KOPT-K1 (cell line): ENCODE data around the gene RASSF8.

Experiments
- H3K27ac ChIP-seq: fragments of 200-600 bp; sonication (generic); 2 replicates; pipeline ENCODE4 v1.5.1; 2016; ENCODE audit warnings: antibody characterized with exemption, mild to moderate bottlenecking, low read depth, low read length; ENCODE audit not compliant: poor library complexity, severe bottlenecking
- H3K36me3 ChIP-seq: fragments of 200-600 bp; sonication (generic); 2 replicates; pipeline ENCODE4 v1.5.1; 2017; ENCODE audit warnings: antibody characterized with exemption, mild to moderate bottlenecking, low read length, moderate library complexity; ENCODE audit not compliant: insufficient read depth
- H3K9me3 ChIP-seq: fragments of 200-600 bp; sonication (generic); 2 replicates; pipeline ENCODE4 v1.5.1; 2017; ENCODE audit warnings: antibody characterized with exemption, low read length, mild to moderate bottlenecking; ENCODE audit not compliant: insufficient read depth, poor library complexity, severe bottlenecking

The RASSF8 gene

GRCh38 chr12:25958428-25959070, at the start of gene RASSF8:
TSS of gene RASSF8 (plus strand) at chr12:25958682. CDS start at chr12:26055344, 96,662 bp downstream.
- H3K27ac ChIP-seq = peak within 1 kb of the TSS; percentile 46
- no peaks in the 10 kb centered on the region for H3K9me3 ChIP-seq

DNA sequence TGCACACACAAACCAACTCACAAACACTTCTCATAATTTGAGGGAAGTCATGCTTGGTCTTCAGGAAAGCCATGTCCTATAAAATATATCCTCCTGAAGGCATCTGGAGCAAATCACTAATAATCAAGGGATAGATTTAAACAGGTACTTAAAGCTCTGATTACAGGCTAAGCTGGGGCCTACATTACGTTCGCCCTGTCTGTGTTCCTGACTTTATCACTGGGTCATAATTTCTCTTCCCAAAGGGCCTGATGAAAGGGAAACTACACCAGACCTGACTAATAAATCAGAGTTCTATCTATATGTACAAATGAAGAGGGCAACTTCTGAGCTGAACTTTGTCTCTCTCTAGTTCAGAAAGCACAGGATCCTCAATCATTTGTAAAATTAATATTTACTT, 43.9 kb upstream of the RASSF8 start:
- no peaks in the 10 kb centered on the region for H3K36me3 ChIP-seq
- no peak overlapping the region for H3K27ac ChIP-seq
- H3K9me3 ChIP-seq = no peaks in the 10 kb centered on the region

More at GRCh38 chr12:25958428-25959070, at the start of gene RASSF8:
- no peaks in the 10 kb centered on the region for H3K36me3 ChIP-seq

DNA sequence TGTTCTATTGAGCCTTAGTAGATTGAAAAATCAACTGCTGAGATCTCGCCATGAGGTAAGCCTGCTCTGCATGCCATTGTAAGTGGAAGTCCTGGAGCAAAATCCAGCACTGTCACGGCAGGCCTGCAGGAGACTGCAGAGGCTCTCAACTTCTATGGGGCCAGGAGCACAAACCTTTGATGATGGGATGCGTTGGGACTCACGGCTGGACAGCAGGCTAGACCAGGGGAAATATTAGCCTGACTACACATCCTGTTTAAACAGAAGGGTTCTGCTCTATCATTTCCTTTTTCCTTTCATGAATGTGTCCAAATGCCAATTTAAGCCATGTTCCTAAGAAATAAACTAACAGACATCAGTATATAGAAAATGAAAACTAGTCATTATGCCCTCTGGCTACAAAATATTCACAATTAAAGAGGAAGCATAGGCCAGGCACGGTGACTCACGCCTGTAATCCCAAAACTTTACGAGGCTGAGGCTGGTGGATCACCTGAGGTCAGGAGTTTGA, 33.9 kb upstream of the RASSF8 start:
- Histone ChIP-seq H3K27ac (no peak overlapping the region), H3K36me3 (no peaks in the 10 kb centered on the region), H3K9me3 (no peaks in the 10 kb centered on the region)

DNA sequence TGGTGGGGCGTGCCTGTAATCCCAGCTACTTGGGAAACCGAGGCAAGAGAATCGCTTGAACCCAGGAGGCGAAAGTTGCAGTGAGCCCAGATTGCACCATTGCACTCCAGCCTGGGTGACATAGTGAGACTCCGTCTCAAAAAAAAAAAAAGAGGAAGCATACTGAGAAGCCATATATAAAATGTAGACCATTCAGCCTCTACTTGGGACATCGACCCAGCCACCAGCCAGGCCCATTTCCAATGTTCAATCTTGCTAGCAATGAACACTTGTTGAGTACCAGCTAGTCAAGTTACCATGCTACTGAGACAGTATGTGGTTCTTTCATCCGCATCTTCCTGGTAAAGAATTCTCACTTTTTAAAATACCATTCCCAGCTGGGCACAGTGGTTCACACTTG, 33.4 kb upstream of the RASSF8 start:
- H3K27ac ChIP-seq = no peak overlapping the region
- no peaks in the 10 kb centered on the region for H3K36me3 ChIP-seq

DNA sequence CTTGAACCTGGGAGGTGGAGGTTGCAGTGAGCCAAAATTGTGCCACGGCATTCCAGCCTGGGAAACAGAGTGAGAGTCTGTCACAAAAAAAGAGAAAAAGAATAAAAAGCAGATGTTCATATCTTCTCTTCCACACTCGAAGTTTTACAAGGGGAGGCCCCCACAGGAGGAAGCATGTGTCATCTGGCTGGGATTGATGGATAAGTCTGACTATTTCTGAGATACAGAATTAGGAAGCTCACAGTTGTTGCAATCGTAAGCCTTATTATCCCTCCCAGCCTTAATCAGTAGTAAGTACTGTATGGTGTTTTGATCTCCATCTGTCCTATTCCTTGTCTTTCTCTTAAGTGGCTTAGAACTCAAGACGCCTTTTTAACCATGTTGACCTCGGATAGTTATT, 31.9 kb upstream of the RASSF8 start:
- Histone ChIP-seq H3K36me3 (no peaks in the 10 kb centered on the region), H3K9me3 (no peaks in the 10 kb centered on the region), H3K27ac (no peak overlapping the region)

More for the DNA sequence above, 33.4 kb upstream of the RASSF8 start:
- H3K9me3 ChIP-seq = no peaks in the 10 kb centered on the region

DNA sequence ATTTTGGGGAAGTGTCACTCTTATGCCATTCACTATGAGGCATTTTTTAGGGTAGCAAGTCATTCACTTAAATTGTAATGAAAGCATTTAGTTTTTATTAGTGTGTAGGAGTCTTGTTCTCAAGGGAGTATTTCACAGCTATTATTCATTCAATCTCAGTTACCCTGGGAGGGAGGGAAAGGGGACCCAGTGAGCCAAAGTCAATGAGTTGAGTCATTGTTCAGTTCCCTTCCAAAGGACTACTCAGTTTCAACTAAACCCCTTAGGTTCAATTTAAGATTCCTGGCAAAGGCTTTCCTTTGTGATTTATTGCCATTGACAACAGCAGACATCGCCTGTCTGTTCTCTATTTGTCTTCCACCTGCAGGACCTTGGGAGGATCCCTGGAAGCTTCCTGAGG, 29.3 kb upstream of the RASSF8 start:
- H3K36me3 ChIP-seq = no peaks in the 10 kb centered on the region
- H3K9me3 ChIP-seq = no peaks in the 10 kb centered on the region
- no peak overlapping the region for H3K27ac ChIP-seq

GRCh38 chr12:25932971-25933370, 25.5 kb upstream of the RASSF8 start:
- Histone ChIP-seq H3K9me3 (no peaks in the 10 kb centered on the region), H3K27ac (no peak overlapping the region), H3K36me3 (no peaks in the 10 kb centered on the region)

- H3K9me3 ChIP-seq = no peaks in the 10 kb centered on the region
These were observed 24.0 kb upstream of the RASSF8 start for GRCh38 chr12:25934456-25934855.

DNA sequence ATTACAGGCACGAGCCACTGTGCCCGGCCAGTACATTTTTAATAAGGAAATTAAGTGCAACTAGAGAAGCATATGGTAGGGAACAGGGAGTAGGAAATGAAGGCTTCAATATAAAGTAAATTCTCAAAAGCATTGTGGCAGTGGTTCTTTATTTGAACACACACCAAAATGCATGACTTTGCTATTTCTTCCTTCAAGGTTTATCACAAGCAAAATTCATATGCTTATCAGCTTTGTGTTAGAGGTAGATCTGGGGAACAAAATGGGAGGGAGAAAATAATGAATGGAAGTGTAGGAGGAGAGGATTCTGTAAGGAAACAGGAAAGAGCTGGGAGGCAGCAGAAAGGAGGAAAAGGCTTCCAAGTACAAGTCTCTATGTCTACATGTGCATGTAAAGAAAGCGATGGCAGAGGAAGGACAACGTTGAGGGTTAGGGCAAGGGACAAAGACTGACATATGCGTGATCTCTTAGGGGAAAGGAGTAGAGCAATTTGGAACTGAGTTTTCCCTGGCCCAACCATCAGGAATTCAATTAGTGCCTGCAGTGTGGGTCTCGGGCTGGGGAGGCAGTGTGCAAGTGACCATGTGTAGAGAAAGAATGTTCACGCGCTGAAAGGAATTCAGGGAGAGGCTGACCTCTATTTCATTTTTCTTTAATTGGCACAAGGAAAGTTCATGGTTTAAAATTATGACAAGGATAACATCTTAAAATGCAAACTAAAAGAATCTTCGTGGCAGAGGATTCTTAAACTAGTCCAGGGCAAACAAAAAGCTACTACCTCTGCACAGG, 22.9 kb upstream of the RASSF8 start:
- no peaks in the 10 kb centered on the region for H3K9me3 ChIP-seq
- H3K36me3 ChIP-seq = no peaks in the 10 kb centered on the region
- H3K27ac ChIP-seq = no peak overlapping the region

More at GRCh38 chr12:25934456-25934855, 24.0 kb upstream of the RASSF8 start:
- no peaks in the 10 kb centered on the region for H3K36me3 ChIP-seq
- H3K27ac ChIP-seq = no peak overlapping the region

- H3K9me3 ChIP-seq = no peaks in the 10 kb centered on the region
- H3K36me3 ChIP-seq = no peaks in the 10 kb centered on the region
- H3K27ac ChIP-seq = no peak overlapping the region
These were observed 21.4 kb upstream of the RASSF8 start for GRCh38 chr12:25937096-25937495.

- no peaks in the 10 kb centered on the region for H3K9me3 ChIP-seq
- no peak overlapping the region for H3K27ac ChIP-seq
- no peaks in the 10 kb centered on the region for H3K36me3 ChIP-seq
These were observed 19.9 kb upstream of the RASSF8 start for GRCh38 chr12:25938581-25938980.

- H3K9me3 ChIP-seq = no peaks in the 10 kb centered on the region
- H3K36me3 ChIP-seq = no peaks in the 10 kb centered on the region
- H3K27ac ChIP-seq = no peak overlapping the region
These were observed 18.9 kb upstream of the RASSF8 start for GRCh38 chr12:25939606-25940005.

DNA sequence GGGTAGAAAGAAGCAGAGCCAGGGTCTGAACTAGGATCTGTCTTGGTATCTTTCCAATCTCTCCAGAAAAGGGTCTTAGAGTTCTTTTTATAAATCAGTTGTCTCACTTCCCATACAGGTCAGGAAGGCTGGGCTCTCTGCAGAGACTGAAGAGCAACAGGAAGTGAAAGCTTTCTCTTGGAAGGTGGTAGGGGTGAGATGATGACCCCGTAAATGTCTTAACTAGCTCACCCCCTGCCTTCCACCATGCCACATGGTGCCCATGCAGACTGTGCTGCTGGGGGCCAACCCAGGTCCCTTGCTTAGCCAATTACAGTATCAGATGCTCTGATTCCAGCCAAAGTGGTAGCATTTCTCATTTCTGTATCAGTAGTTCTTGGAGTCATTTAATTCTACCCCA, 17.6 kb upstream of the RASSF8 start:
- H3K36me3 ChIP-seq = no peaks in the 10 kb centered on the region
- H3K27ac ChIP-seq = no peak overlapping the region
- no peaks in the 10 kb centered on the region for H3K9me3 ChIP-seq

GRCh38 chr12:25942709-25943108, 15.8 kb upstream of the RASSF8 start:
- no peak overlapping the region for H3K27ac ChIP-seq
- no peaks in the 10 kb centered on the region for H3K9me3 ChIP-seq
- no peaks in the 10 kb centered on the region for H3K36me3 ChIP-seq

- Histone ChIP-seq H3K27ac (no peak overlapping the region), H3K9me3 (no peaks in the 10 kb centered on the region), H3K36me3 (no peaks in the 10 kb centered on the region)
These were observed 14.5 kb upstream of the RASSF8 start for GRCh38 chr12:25943940-25944339.
